Right lobe of liver (tissue), 6 donors: ENCODE results near the gene NUP210. TPM values are rescaled to one million over a fixed set of nuclear protein-coding genes. Genes with fewer than 3 reads are reported as not detected.

Source experiments
- ATAC-seq, 4 donors: fragments of 200-7000 bp; cut with Tn5 transposase; one replicate each; pipeline ENCODE4 v1.9.1; 2020; ENCODE audit warnings: mild to moderate bottlenecking in 4 of 4, moderate library complexity in 4 of 4
- DNase-seq, 3 donors: peaks; one replicate each; pipeline ENCODE4 v3.0.0-alpha.2; 2020
- H3K27ac ChIP-seq, 3 donors: fragments of 200-600 bp; one replicate each; pipeline ENCODE4 v1.8.0; 2022
- H3K27me3 ChIP-seq, 2 donors: fragments of 200-600 bp; one replicate each; pipeline ENCODE4 v1.8.0; 2022
- H3K36me3 ChIP-seq, 4 donors: fragments of 200-600 bp; sonication (generic) in 1 of 4; one replicate each; pipeline versions ENCODE4 v1.5.1 to v1.8.0; 2017 to 2022; ENCODE audit warnings: control low read depth in 1 of 4
- H3K4me1 ChIP-seq, 4 donors: fragments of 200-600 bp; sonication (generic) in 1 of 4; one replicate each; pipeline versions ENCODE4 v1.5.1 to v1.8.0; 2017 to 2022; ENCODE audit warnings: control low read depth in 1 of 4
- H3K4me3 ChIP-seq, 3 donors: fragments of 200-600 bp; one replicate each; pipeline ENCODE4 v1.8.0; 2022
- H3K9me3 ChIP-seq, 4 donors: fragments of 200-600 bp; sonication (generic) in 1 of 4; one replicate each; pipeline versions ENCODE4 v1.5.1 to v1.8.0; 2017 to 2022; ENCODE audit warnings: control low read depth in 1 of 4
- CTCF ChIP-seq, 4 donors: fragments of 200-600 bp in 3 of 4; fragments of 450-650 bp in 1 of 4; IDR thresholded peaks; one replicate each; pipeline versions ENCODE4 v1.5.1 to v1.8.0; 2016 to 2022; ENCODE audit warnings: antibody characterized with exemption in 4 of 4, mild to moderate bottlenecking in 2 of 4
- POLR2A ChIP-seq: fragments of 450-650 bp; IDR thresholded peaks from one replicate; pipeline ENCODE4 v1.6.1; 2017; ENCODE audit warnings: antibody characterized with exemption, mild to moderate bottlenecking
- WGBS: methylation state at CpG from one replicate; pipeline ENCODE4 v1.1.6; 2018; ENCODE audit warnings: low coverage, low lambda C conversion rate; ENCODE audit not compliant: insufficient coverage; ENCODE audit errors: missing lambda C conversion rate; 5-methylcytosine and 5-hydroxymethylcytosine counted together
- intact Hi-C, 2 donors: fragments of 100-400 bp; cut with DNase I; formaldehyde crosslinking; loops; one replicate each; pipeline versions ENCODE4 v1.11.2 to v1.14.1; 2022
- total RNA-seq, 6 experiments: library from RNA; depleted of rRNA in 2 of 6; stranded (reverse); fragments of >200 nt in 2 of 6; fragmentation: NEBNext Ultra II Directional in 3 of 6; extraction: Animal tissue kit (Norgen Biotek cat#: 25700) in 3 of 6; gene quantifications; one replicate each; pipeline versions ENCODE4 v1.1.0 to v1.2.4, GENCODE V29; 2016 to 2023
- donor health status: DM: no; HTN: yes; CAD: no.
- donor health status: DM: no; HTN: no; CAD: no.
- donor health status: DM: no; HTN: no; CAD: no.
- donor health status: DM: no; HTN: yes; CAD: no.
- donor health status: DM: no; HTN: yes; CAD: no.

The NUP210 gene
- total RNA-seq, 6 experiments from 2014 or later, result 11.7 to 17.7 (median 15.6) TPM

- no CpG with 5 or more reads among the region's 9 CpGs for WGBS
- TF ChIP-seq POLR2A (no peak), CTCF (IDR thresholded peaks at IDR 0.05) (no peak)
- Histone ChIP-seq H3K27me3 (no peaks in the 10 kb centered on the region), H3K27ac (no peak overlapping the region), H3K36me3 (peaks cover 0 to 64% (median 9%) of the 10 kb centered on the region in 4 donors), H3K4me3 (no peak overlapping the region), H3K9me3 (no peaks in the 10 kb centered on the region), H3K4me1 (no peaks in the 10 kb centered on the region)
- intact Hi-C loops, result no loop called here
- ATAC-seq (no peak), DNase-seq (no peak)
These were observed 44.0 kb downstream of the NUP210 start for GRCh38 chr3:13376091-13376490.

GRCh38 chr3:13375464-13375863 lies 44.7 kb downstream of the NUP210 start:
- no peak overlapping the region for H3K27ac ChIP-seq
- no peaks in the 10 kb centered on the region for H3K9me3 ChIP-seq
- no peak for ATAC-seq
- TF ChIP-seq POLR2A (no peak), CTCF (IDR thresholded peaks at IDR 0.05) (no peak)
- 89% methylated on average over 7 of the region's 10 CpGs for WGBS
- intact Hi-C loops, result no loop called here
- no peaks in the 10 kb centered on the region for H3K4me1 ChIP-seq
- H3K4me3 ChIP-seq, result no peak overlapping the region
- no peaks in the 10 kb centered on the region for H3K27me3 ChIP-seq
- DNase-seq, result no peak
- H3K36me3 ChIP-seq, result peaks cover 0 to 64% (median 9%) of the 10 kb centered on the region in 4 donors

GRCh38 chr3:13373975-13374586 lies 46.0 kb downstream of the NUP210 start:
- TF ChIP-seq POLR2A (no peak), CTCF (IDR thresholded peaks at IDR 0.05) (no peak)
- H3K4me1 ChIP-seq, result no peaks in the 10 kb centered on the region
- 91% methylated on average over 13 of the region's 13 CpGs for WGBS

GRCh38 chr3:13372656-13373055 lies 47.5 kb downstream of the NUP210 start:
- H3K4me1 ChIP-seq, result no peaks in the 10 kb centered on the region
- H3K9me3 ChIP-seq, result no peaks in the 10 kb centered on the region
- DNase-seq (no peak), ATAC-seq (no peak)
- H3K36me3 ChIP-seq, result peaks cover 0 to 53% (median 9%) of the 10 kb centered on the region in 4 donors
- intact Hi-C loops, result no loop called here
- WGBS, result no CpG with 5 or more reads among the region's 8 CpGs
- no peak overlapping the region for H3K27ac ChIP-seq
- H3K4me3 ChIP-seq, result no peak overlapping the region
- TF ChIP-seq POLR2A (no peak), CTCF (IDR thresholded peaks at IDR 0.05) (no peak)
- no peaks in the 10 kb centered on the region for H3K27me3 ChIP-seq

More at GRCh38 chr3:13373975-13374586, 46.0 kb downstream of the NUP210 start:
- intact Hi-C loops, result no loop called here
- H3K4me3 ChIP-seq, result no peak overlapping the region
- H3K9me3 ChIP-seq, result no peaks in the 10 kb centered on the region
- ATAC-seq (no peak), DNase-seq (no peak)
- no peak overlapping the region for H3K27ac ChIP-seq
- H3K27me3 ChIP-seq, result no peaks in the 10 kb centered on the region
- H3K36me3 ChIP-seq, result peaks cover 0 to 53% (median 9%) of the 10 kb centered on the region in 4 donors
